ENCODE measurements around the gene DGKI. TPM values are rescaled to one million over a fixed set of nuclear protein-coding genes. Genes with fewer than 3 reads are reported as not detected.

The DGKI gene
- total RNA-seq, 6 experiments from 2014 or later = 1.2 to 2.2 (median 1.6) TPM

- Mint-ChIP-seq H3K4me1 (ENCODE audit: low read depth) (peaks cover 19% of the 10 kb centered on the region), H3K4me3 (no peak overlapping the region), H3K36me3 (ENCODE audit: low read depth) (no peaks in the 10 kb centered on the region), H3K27me3 (ENCODE audit: insufficient read depth) (peaks cover 4% of the 10 kb centered on the region; the same call in 1 of the 2 replicates), H3K27ac (no peak overlapping the region), H3K9me3 (no peaks in the 10 kb centered on the region)
- DNase-seq = no peak
- no peak for TF ChIP-seq CTCF (IDR thresholded peaks at IDR 0.05)
Measured at GRCh38 chr7:137695942-137696341, 150.8 kb downstream of the DGKI start.

GRCh38 chr7:137695494-137695893 is 151.3 kb downstream of the DGKI start:
- Mint-ChIP-seq H3K4me3 (no peak overlapping the region), H3K9me3 (no peaks in the 10 kb centered on the region), H3K36me3 (ENCODE audit: low read depth) (no peaks in the 10 kb centered on the region), H3K4me1 (ENCODE audit: low read depth) (peaks cover 21% of the 10 kb centered on the region), H3K27ac (no peak overlapping the region), H3K27me3 (ENCODE audit: insufficient read depth) (peaks cover 4% of the 10 kb centered on the region; the same call in 1 of the 2 replicates)
- no peak for TF ChIP-seq CTCF (IDR thresholded peaks at IDR 0.05)
- no peak for DNase-seq

- Mint-ChIP-seq H3K36me3 (ENCODE audit: low read depth) (no peaks in the 10 kb centered on the region), H3K27ac (no peak overlapping the region), H3K9me3 (no peaks in the 10 kb centered on the region), H3K4me3 (no peak overlapping the region), H3K4me1 (ENCODE audit: low read depth) (peaks cover 21% of the 10 kb centered on the region), H3K27me3 (ENCODE audit: insufficient read depth) (peaks cover 4% of the 10 kb centered on the region; the same call in 1 of the 2 replicates)
- no peak for DNase-seq
- TF ChIP-seq CTCF (IDR thresholded peaks at IDR 0.05) = no peak
Measured at GRCh38 chr7:137694405-137694804, 152.4 kb downstream of the DGKI start.

- H3K27me3 Mint-ChIP-seq (ENCODE audit: insufficient read depth) = 0 out of 2 replicates have a peak, but pooled peaks cover 2% of the 10 kb centered on the region
- H3K4me3 Mint-ChIP-seq = no peak overlapping the region
- H3K9me3 Mint-ChIP-seq = no peaks in the 10 kb centered on the region
- no peak overlapping the region for H3K27ac Mint-ChIP-seq
- H3K36me3 Mint-ChIP-seq (ENCODE audit: low read depth) = no peaks in the 10 kb centered on the region
- peaks cover 41% of the 10 kb centered on the region for H3K4me1 Mint-ChIP-seq (ENCODE audit: low read depth)
- no peak for DNase-seq
- no peak for TF ChIP-seq CTCF (IDR thresholded peaks at IDR 0.05)
Measured at GRCh38 chr7:137692399-137692798, 154.4 kb downstream of the DGKI start.

GRCh38 chr7:137691566-137691965 is 155.2 kb downstream of the DGKI start:
- no peaks in the 10 kb centered on the region for H3K36me3 Mint-ChIP-seq (ENCODE audit: low read depth)
- TF ChIP-seq CTCF (IDR thresholded peaks at IDR 0.05) = no peak
- no peaks in the 10 kb centered on the region for H3K27me3 Mint-ChIP-seq (ENCODE audit: insufficient read depth)
- H3K4me1 Mint-ChIP-seq (ENCODE audit: low read depth) = peaks cover 49% of the 10 kb centered on the region
- H3K27ac Mint-ChIP-seq = no peak overlapping the region
- H3K4me3 Mint-ChIP-seq = no peak overlapping the region
- DNase-seq = no peak
- H3K9me3 Mint-ChIP-seq = no peaks in the 10 kb centered on the region

- Mint-ChIP-seq H3K27ac (no peak overlapping the region), H3K27me3 (ENCODE audit: insufficient read depth) (no peaks in the 10 kb centered on the region), H3K4me1 (ENCODE audit: low read depth) (peaks cover 58% of the 10 kb centered on the region), H3K36me3 (ENCODE audit: low read depth) (no peaks in the 10 kb centered on the region), H3K4me3 (no peak overlapping the region), H3K9me3 (no peaks in the 10 kb centered on the region)
- DNase-seq = no peak
- no peak for TF ChIP-seq CTCF (IDR thresholded peaks at IDR 0.05)
Measured at GRCh38 chr7:137690635-137691034, 156.1 kb downstream of the DGKI start.

All from HFFc6 (cell line).